Right renal cortex interstitium (tissue), 3 donors: ENCODE measurements around the gene CA4. TPM values are rescaled to one million over a fixed set of nuclear protein-coding genes. Genes with fewer than 3 reads are reported as not detected.
"Not testable (repeated sequence)": the region's sequence is repeated elsewhere in the genome, so short reads cannot be mapped to it uniquely, and the experiment has no call there.

Source experiments
- DNase-seq, 3 donors: peaks; one replicate each; pipeline ENCODE4 v3.0.0-alpha.2; 2013; ENCODE audit warnings: low read depth in 3 of 3, low spot score in 2 of 3
- polyA plus RNA-seq, 3 donors: library from polyadenylated mRNA; unstranded; fragments of 120-200 nt; gene quantifications; one replicate each; pipeline ENCODE4 v1.2.1, GENCODE V29; 2013; ENCODE audit not compliant: insufficient read length in 3 of 3

Gene CA4
- polyA plus RNA-seq, 3 donors = 40.7 to 49.6 (median 46.5) TPM

DNA sequence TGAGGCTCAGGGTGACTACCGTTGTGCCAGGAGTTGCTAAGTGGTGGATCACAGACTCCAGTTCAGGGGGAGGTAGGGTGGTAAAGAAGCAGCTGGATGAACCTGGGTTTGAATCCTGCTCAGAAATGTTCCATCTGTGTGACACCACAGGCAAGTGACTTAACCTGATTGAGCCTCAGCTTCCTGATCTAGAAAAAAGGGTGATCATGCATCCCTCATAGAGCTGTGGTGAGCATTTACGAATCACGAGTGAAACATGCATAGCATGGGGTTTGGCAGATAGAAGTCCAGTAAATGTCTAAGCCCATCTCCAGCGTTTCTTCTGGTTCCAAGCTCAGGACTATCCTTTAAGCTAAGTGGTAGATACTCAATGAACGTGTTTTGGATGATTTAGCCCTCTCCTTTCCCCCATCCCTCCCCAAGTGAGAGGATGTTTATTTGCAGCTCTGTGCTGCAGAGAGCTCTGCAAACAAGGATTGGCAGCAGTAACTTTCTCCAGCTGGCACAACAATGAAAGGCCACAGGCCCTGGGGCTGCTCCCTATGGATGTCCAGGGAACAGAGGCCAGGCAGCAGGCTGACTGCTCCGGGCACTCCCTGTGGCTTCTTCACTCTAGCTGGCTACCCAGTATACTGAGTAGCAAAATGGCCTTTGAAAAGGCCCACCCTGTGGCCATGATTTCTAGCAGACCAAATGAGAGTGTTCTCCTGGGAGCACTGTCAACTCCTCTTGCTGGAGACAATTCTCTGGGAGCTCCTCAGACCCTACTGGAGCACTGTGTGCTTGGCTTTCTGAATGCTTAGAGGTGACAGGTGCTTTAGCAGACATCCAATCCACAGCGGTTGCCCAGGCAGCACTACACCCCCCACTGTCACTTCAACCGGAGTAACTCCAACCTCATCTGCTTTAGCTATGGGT is 21.3 kb downstream of the CA4 start:
- DNase-seq = no peak

GRCh38 chr17:60171753-60172079 is 21.9 kb downstream of the CA4 start:
- DNase-seq = no peak

DNA sequence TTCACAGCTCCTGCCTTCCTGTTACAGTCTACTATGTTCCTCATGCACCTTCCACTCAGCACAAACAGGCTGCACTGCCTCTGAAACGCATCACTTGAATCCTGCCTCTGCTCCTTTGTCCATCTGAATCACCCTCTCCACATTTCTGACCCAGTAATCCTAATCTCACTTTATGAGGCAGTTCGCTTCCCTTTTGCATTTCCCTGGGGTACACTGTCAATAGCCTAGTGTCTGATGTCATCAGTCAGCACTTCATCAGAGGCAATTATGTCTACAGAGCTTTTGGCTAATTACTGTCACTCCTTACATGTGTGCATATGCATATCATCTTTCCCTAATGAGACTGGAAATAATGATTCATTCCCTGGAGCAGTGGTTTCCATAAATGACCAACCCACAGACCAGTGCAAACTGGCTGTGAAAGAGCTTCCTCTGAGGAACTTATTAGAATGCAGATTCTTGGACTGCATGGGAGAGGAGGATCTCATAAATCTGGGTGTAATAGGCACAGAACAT is 23.6 kb downstream of the CA4 start:
- DNase-seq = no peak

DNA sequence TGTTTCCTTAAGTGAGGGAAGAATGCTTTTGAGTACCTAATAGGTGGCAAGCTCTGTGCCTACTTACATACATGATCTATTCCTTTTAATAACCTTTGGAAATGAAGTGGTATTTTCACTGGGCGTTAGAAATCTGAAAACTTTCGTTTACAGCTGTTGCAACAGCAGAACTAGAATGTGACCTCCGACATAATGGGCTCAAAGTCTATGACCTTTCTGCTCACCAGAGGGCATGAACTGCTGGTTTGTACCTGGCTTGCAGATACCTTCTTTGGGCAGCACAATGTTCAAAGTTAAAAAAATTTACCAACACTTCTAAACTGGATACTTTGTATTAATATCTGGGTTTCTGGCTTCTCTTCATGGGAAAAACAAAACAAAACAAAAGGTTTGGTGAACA is 24.3 kb downstream of the CA4 start:
- no peak for DNase-seq

GRCh38 chr17:60174767-60175166 is 25.0 kb downstream of the CA4 start:
- DNase-seq = not testable (repeated sequence)

- DNase-seq = not testable (repeated sequence)
These were observed 27.0 kb downstream of the CA4 start for GRCh38 chr17:60176763-60177162.

GRCh38 chr17:60178180-60178579 is 28.4 kb downstream of the CA4 start:
- DNase-seq = not testable (repeated sequence)

DNA sequence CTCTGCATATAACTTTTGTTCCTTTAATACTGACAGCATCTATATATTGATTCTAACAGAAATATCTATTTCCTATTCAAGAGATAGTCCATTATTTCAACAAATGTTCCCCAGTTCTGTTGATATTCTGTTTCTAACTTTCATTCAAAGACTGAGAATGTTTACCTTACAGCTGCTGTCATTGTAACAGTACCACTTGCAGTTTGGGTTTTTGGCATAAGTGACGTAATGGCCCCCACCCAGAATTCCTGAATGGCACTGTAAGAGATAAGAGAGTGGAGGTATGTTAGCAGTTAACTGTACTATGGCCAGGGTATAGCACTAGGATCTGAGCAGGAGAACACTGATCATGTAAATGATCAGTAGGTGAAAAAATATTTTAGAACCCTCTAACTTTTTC is 30.6 kb downstream of the CA4 start:
- not testable (repeated sequence) for DNase-seq

GRCh38 chr17:60186372-60186771 is 36.6 kb downstream of the CA4 start:
- DNase-seq = not testable (repeated sequence)

DNA sequence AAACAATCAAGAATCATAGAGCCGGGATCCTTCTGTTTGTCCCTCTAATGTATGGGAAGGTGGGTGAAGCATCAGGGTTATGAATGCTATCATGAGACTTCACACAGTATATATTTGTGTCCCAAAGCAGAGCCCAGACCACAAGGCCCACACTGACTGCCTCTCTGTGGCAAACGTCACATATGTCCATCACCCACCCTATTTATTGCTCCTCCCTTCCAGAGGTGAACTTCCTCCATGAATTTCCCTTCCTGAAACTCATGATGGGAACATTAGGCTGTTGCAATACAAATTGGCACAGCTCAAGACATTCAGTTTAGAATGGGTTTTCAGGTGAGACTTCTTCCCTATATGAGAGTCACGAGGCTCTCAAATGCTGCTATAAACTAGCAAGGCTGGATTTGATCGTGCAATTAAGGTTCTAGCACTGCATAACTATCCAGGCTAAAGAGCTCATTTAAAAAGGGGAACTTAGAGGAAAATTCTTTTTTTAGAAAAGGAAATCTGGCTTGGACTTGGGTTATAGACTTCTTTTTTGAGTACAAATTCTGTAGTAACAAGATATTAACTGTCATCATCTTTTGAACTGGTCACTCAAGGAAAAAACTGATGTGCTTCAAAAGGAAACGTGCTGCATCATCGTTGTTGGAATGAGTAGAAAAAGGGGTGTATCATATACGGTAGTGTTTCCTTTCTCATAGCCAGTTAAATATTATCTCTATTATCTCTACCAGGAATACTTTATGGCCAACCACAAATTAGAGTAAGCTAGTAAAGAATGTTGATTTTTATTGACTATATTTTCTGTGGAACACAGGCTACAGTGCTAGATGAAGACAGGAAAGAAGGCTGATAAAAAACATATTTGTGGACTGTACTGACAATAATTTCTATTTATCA is 37.3 kb downstream of the CA4 start:
- not testable (repeated sequence) for DNase-seq

- no peak for DNase-seq
These were observed 39.0 kb downstream of the CA4 start for GRCh38 chr17:60188759-60189158.

DNA sequence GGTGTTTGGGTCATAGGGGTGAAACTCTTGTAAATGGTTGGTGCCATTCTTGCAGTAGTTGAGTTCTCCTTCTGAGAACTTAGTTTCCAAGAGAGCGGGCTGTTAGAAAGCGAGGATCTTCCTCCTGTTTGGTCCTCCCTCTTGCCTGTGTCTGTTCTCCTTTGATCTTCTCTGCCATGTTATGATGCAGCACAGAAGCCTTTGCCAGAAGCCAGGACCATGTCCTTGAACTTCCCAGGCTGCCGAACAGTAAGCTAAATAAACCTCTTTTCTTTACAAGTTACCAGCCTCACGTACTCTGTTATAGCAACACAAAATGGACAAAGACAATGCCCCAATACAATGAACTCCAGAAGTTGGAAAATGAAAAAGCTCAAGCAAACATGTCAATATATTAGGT is 40.3 kb downstream of the CA4 start:
- not testable (repeated sequence) for DNase-seq

DNA sequence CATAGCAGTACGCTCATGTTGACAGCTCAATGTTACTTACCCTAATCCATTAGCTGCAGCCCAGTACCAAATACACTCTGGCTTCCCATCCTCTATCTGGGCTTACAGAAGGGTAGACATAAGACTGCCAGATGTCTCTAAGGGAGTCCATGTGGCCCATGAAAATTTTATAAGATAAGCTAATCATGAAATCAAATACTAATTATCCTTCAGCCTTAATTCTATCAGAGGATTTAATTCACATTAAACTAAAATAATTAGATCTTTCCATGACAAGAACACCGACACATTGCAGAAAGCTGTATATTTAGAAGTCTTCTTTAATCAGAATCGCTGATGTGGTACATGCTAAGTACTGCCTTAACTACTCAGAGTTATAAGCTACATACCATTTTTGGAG is 43.3 kb downstream of the CA4 start:
- DNase-seq = not testable (repeated sequence)

DNA sequence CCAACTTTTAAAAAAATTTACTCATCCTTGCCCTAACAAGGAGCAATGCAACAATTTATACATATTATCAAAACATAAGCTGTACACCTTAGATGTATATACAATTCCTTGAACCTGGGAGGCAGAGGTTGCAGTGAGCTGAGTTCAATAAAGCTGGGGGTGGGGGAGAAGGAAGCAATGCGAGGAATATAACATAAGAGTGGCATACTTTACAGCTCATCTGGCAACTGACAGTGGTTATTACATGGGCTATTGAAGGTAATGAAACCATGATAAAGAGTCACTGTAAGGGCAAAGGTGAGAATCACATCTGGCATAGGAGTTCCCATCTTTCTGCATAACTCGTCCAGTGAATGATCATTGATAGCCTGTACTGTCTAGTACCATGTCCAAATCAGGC is 43.7 kb downstream of the CA4 start:
- DNase-seq = no peak

DNA sequence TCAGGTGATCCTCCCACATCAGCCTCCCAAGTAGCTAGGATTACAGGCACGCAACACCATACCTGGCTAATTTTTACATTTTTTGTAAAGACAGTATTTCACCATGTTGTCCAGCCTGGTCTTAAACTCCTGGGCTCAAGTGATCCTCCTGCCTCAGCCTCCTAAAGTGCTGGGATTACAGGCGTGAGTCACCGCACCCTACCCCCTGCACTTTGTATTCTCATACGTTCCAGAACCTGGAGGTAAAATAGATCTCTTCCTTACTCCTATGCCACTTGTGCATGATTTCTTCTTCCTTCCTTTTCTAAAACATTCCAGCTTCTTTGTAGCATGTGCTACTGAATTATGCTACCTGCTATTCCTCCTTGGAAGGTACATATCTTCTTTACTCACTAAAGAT is 44.4 kb downstream of the CA4 start:
- DNase-seq = not testable (repeated sequence)

DNA sequence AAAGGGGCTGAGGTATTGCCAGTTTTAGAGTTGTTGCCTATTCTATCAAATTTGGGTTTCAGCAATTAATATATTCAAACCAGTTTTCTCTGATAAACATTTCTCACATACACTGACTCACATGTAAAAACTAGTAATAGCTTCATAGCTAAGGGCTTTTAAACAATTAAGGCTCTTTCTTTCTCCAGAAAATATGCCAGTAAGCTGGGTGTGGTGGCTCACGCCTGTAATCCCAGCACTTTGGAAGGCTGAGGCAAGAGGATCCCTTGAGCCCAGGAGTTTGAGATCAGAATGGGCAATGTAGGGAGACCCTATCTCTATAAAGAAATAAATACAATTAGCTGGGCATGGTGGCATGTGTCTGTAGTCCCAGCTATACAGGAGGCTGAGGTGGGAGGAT is 48.9 kb downstream of the CA4 start:
- not testable (repeated sequence) for DNase-seq

GRCh38 chr17:60205782-60206181 is 56.0 kb downstream of the CA4 start:
- DNase-seq = not testable (repeated sequence)

DNA sequence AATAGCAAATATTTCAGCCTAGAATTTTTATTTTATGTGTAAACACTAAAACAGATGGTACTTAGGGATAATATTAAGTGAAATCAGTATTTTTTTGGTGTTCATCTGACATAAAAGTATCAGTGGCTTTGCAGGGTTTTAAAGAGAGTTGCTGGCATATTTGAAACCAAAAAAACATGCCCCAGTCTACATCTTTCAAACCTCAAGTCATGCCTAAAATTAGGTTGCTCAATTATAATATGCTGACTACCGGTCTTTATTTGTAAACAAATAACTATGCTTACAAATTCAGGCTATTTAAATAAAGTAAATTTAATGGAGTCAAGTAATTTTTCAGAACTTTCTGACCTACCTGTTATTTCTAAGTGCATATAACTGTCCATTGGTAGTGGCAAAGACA is 58.5 kb downstream of the CA4 start:
- DNase-seq = not testable (repeated sequence)
